Subcutaneous adipose tissue (tissue), 4 donors: ENCODE results near the gene GRAP2. TPM values are rescaled to one million over a fixed set of nuclear protein-coding genes. Genes with fewer than 3 reads are reported as not detected.

Source experiments
- CTCF ChIP-seq: fragments of 450-650 bp; IDR thresholded peaks from one replicate; pipeline ENCODE4 v1.5.1; 2016; ENCODE audit warnings: low read depth, mild to moderate bottlenecking, control low read depth, antibody characterized with exemption, moderate library complexity
- total RNA-seq, 4 donors: library from RNA; depleted of rRNA; stranded (reverse); fragments of >200 nt; gene quantifications; one replicate each; pipeline ENCODE4 v1.1.0, GENCODE V29; 2016

GRAP2 gene
- 1 to 10 TPM in 3 of 4 donors, under 1 TPM in 1; 0.75 to 4.8 (median 1.4) TPM for total RNA-seq

- no peak for TF ChIP-seq CTCF
These were observed at the start of gene GRAP2 for GRCh38 chr22:39900306-39901227. Gene GRAP2 (plus strand): TSS chr22:39901084. CDS start chr22:39947107, 46,023 bp downstream.

- TF ChIP-seq CTCF, result no peak
These were observed 49.1 kb upstream of the GRAP2 start for GRCh38 chr22:39851606-39852315.

- TF ChIP-seq CTCF, result no peak
These were observed 48.1 kb upstream of the GRAP2 start for GRCh38 chr22:39852799-39853198.

- no peak for TF ChIP-seq CTCF
These were observed 44.3 kb upstream of the GRAP2 start for GRCh38 chr22:39856588-39856987.

- TF ChIP-seq CTCF, result no peak
These were observed 40.8 kb upstream of the GRAP2 start for GRCh38 chr22:39859903-39860588.

- TF ChIP-seq CTCF, result no peak
These were observed 32.1 kb upstream of the GRAP2 start for GRCh38 chr22:39868741-39869140.
